DMS79 (cell line): ENCODE results near the gene UPF3A.
"Not testable (repeated sequence)": the region's sequence is repeated elsewhere in the genome, so short reads cannot be mapped to it uniquely, and the experiment has no call there.

Source experiments
- DNase-seq: peaks from one replicate; lab custom pipeline; 2025; lab: John Stamatoyannopoulos, UW

The UPF3A gene

DNA sequence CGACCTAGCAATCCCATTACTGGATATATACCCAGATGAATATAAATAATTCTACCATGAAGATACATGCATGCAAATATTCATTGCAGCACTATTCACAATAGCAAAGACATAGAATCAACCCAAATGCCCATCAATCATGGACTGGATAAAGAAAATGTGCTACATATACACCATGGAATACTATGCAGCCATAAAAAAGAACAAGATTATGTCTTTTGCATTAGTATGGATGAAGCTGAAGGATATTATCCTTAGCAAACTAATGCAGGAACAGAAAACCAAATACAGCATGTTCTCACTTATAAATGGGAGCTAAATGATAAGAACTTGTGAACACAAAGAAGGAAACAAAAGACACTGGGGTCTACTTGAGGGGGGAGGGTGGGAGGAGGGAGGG lies 55.1 kb downstream of the UPF3A start:
- not testable (repeated sequence) for DNase-seq

DNA sequence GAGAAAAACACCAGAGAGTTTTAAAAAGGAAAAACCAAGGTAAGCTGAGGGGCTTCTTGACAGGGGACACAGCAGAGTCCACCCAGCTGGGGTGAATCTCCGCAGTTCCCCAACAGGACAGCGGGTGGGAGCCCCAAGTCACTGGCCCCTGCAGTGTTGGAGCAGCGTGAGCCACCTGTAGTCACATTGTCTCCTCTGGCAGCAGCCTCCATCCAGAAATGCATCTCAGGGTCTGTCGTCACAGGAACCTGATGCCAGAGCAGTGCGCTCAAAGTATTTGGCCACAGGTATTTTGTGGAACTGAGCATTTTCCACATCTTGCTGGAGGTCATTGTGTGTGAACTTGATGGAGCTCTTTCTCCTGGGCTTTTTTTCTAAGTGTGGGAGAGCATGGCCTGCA lies 57.6 kb downstream of the UPF3A start:
- no peak for DNase-seq

DNA sequence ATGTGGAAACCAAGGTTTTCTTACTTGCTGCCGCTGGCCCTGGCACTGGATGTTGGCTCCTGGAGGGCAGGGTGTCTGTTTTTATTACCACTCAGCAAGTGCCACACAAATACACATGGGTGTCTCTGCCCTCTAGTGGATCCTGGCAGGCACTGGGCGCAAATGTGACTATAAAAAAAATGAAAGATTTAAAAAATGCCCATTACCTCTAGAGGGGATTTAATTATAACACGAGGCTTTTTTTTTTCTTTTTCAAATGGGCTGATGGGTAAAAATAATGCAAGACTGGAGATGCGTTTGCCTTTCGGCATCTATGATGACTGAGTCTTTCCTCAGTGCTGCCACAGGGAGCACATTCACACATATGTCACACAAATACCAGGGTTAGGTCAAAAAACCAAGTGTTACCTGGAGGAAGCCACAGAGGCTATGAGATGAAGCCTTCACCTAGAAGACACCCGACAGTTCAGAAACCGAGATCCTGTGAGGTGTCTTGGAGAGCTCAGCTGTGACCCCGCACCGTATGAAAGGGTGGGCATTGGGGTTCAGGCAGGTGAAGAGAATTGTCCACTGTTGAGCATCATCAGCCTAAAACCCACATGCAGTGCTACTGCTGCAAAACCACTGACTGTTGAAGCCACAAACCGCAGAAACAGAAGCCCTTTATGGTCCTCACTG lies 58.6 kb downstream of the UPF3A start:
- peak; percentile 87 for DNase-seq

DNA sequence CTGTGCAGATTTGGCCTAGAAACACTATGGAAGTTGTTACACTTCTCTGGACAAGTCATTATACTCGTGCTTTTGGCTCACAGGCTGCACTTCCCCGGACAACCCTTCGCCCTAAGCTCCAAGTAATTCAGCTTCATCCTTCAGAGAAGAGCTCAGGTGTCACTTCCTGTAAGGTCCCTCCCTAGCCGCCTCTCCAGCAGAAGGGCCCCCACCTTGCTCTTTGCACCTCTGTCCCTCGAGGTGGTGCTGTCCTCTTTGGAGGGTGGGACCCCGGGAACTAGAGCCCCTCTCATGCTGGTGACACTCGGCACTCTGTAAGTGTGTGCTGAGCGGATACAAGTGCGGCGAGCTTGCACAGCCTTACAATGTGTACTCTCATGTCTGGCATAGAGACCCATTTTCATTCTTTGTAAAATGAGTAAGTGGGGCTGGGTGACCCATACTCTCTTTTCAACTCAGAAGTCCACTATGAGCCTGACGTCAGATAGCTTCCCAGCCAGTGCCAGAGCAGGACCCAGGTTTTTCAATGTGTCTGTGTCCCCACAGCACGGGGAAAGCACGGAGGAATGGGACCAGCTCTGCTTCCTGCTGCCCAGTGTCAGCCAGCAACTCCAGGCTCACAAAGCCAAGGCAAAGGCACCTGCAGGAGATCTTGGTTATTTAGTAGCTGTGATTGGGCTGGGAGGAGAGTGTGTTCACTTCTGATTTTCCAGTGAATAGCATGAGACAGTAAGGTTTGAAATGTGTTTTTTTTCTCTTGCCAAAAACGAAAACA lies 59.8 kb downstream of the UPF3A start:
- no peak for DNase-seq

DNA sequence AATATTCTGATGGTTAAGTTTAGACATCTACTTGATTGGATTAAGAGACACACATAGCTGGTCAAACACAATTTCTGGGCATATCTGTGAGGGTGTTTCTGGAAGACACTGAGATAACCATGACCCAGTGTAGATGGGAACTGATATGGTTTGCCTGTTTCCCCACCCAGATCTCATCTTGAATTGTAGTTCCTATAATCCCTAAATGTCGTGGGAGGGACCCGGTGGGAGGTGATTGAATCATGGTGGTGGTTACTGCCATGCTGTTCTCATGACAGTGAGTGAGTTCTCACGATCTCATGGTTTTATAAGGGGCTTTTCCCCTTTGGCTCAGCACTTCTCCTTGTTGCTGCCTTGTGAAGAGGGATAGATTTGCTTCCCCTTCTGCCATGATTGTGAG lies 65.9 kb downstream of the UPF3A start:
- not testable (repeated sequence) for DNase-seq

DNA sequence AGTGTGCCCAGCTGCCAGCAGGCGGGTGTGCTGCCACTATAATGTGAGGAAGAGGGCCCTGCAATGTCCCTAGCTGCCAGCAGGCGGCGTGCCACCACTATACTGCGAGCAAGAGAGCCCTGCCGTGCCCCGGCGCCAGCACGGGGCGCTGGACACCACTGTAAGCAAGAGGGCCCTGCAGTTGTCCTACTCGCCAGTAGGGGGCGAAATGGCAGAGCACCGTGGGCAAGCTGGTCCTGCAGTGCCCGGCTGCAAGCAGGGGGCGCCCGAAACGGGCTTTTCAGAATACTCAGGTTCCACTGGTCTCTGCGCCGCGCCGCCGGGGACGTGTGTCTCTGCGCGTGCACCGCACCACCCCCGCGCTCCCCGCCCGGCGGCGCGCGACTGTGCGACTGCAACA lies 71.4 kb downstream of the UPF3A start:
- not testable (repeated sequence) for DNase-seq

DNA sequence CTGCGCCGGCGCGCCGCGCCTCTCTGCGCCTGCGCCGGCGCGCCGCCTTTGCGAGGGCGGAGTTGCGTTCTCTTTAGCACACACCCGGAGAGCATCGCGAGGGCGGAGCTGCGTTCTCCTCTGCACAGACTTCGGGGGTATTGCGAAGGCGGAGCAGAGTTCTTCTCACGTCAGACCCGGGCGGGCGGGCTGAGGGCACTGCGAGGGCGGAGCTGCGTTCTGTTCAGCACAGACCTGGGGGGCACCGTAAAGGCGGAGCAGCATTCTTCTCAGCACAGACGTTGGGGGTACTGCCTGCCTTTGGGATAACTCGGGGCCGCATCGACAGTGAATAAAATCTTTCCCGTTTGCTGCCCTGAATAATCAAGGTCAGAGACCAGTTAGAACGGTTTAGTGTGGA lies 72.0 kb downstream of the UPF3A start:
- DNase-seq, result not testable (repeated sequence)
